Head of caudate nucleus (tissue), 42 donors: Measurements from ENCODE around the gene RAP2A.

Source experiments
- DNase-seq, 42 donors: peaks; one replicate each; pipeline versions ENCODE4 v3.0.0 to v3.0.0-alpha.2; 2020 to 2021; ENCODE audit warnings: mixed read lengths in 7 of 42
- intact Hi-C: fragments of 100-400 bp; cut with DNase I; formaldehyde crosslinking; loops from one replicate; pipeline ENCODE4 v1.15.0; 2022

The RAP2A gene

GRCh38 chr13:97438856-97439595 is 5.1 kb downstream of the RAP2A start:
- DNase-seq, result no peak
- intact Hi-C loops, result no loop called here

GRCh38 chr13:97440598-97441170 is 6.7 kb downstream of the RAP2A start:
- DNase-seq, result no peak
- intact Hi-C loops, result no loop called here

DNA sequence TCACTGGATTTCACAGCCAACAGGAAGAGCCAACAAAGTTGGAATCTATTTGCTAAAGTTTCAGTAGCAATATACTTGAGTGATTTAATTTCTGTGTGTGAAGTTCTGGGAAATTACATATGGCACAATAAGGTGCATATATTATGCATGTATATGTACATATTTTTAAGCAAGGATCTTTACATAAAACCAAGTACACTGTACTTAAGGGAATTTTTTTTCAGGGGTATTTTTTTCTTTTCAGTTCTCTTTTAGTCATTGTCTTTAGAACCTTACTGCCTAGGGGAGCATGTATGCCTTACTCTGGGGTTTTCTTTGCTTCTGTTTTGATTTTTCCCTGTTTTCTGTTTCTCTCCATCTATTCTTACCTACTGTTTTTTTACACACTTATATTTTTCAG is 7.4 kb downstream of the RAP2A start:
- DNase-seq, result no peak
- intact Hi-C loops, result no loop called here

DNA sequence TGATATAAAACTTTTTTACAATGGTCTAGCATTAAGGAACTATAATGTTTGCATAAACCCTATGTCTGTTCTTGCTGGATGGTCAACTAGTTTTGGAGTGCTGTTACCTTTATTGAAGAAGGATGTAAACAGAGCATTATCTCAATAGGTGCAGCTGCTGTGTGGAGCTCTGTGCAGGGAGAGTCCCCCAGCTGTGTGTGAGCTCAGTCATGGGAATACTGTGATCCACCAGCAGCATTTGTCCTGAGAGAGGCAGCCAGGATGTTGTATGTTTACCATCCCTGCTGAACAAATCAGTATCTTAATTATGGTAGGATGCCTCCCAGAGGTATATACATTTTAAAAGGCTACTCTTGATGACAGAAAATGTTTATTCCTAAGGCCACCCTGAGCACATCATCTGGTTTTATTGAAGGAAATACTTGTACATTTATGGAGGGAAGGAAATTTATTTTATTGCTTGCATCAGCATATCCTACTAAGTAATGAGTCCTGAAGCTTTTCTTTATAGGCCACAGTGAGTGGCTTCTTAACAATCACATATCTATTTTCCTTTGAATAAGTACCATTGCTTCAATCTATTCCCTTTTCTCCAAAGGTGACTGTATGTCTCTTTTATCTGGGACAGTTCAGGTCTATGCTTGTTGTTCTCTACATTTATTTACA is 11.7 kb downstream of the RAP2A start:
- DNase-seq, result no peak
- intact Hi-C loops, result no loop called here

- intact Hi-C loops, result no loop called here
These were observed 12.5 kb downstream of the RAP2A start for GRCh38 chr13:97446448-97446847.

GRCh38 chr13:97448503-97449251 is 14.7 kb downstream of the RAP2A start:
- intact Hi-C loops, result no loop called here
- no peak for DNase-seq

More at GRCh38 chr13:97446448-97446847, 12.5 kb downstream of the RAP2A start:
- DNase-seq, result no peak

DNA sequence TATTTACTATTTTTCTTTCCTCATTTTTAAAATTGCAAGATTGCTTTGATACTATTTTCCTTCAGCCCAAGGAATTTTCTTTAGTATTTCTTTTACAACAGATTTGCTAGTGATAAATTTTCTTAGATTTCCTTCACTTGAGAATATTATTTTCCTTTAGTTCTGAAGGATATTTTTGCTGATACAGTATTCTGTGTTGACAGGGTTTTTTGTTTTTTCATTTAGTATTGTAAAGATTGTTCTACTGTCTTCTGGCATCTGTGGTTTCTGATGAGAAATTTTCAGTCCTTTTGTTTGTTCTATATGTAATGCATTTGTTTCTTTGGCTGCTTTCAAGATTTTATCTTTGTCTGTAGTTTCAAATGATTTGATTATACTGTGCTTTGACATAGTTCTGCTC is 20.7 kb downstream of the RAP2A start:
- intact Hi-C loops, result no loop called here
- no peak for DNase-seq

GRCh38 chr13:97456047-97456446 is 22.1 kb downstream of the RAP2A start:
- intact Hi-C loops, result no loop called here
- DNase-seq, result no peak

- intact Hi-C loops, result no loop called here
- peak in 2 of 42 donors; percentile 19 to 38 for DNase-seq
These were observed 25.3 kb downstream of the RAP2A start for GRCh38 chr13:97459215-97459777.

DNA sequence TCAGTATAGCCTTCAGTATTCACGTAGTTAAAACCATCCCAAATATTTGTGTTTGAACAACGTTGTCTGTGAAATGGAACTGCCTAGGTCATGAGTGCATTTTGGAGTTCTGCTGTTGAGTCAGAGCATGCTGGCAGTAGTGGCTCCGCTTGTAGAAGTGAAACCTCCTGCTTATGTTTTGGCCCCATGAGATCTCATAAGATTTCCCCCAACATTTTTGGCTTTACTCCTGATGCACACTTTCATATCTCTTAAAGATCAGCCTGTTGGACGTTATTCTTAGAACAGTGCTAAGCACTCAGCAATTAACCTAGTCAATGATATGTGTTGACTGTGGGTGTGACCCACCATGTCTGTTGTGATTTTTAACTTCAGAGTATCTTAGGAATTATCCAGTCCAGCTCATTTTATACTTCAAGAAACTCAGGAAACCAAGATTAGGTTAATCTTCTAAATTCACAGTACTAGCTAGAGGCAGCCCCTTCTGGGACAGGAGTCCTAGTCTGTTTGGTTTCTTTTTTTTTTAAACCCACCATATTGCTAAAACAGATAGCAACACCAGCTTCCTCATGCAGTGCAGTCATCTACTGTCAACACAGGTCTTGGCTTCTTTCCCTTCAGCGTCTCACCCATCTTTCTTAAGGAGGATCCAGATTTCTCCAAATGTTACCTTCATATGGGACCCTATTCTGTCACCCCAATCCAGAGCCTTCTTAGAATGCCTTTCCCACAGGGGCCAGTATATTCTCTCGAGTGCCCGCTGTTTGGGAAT is 26.2 kb downstream of the RAP2A start:
- intact Hi-C loops, result no loop called here
- DNase-seq, result no peak

GRCh38 chr13:97460853-97461252 is 26.9 kb downstream of the RAP2A start:
- intact Hi-C loops, result no loop called here
- DNase-seq, result no peak

DNA sequence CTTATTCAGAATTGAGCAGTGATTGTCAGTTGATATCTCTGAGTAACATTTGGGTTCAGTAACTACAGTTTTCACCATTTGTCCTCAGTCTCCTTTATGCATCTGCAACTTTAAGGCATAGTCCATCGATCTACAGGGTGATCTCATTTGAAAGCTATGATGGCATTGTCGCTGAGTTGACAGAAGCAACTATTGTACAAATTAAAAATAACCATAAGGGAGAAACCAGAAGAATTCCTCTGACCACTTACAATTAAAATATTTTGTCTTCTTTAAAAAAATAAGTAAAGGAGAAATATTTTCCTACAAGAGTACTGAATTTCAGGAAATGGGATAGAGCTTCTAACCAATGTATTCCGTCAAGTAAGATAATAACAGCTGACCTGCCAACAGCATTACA is 30.6 kb downstream of the RAP2A start:
- DNase-seq, result no peak
- intact Hi-C loops, result no loop called here

DNA sequence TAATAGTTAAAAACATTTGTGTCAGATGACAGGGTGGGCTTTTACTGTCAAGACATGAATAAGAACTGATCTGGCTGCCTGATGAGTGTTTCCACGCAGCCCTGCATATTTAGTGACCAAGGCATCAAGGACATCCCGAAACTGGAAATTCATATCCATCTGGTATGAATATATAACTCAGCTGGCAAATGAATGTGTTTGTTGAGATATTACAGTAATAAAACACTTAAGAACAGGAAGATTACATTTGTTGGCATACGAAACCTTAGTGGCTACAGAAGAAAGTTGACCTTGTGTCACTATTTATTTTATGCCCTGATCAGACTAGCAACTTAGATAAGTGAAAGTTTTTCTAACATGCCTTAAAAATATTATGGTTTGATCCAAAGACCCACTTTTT is 32.8 kb downstream of the RAP2A start:
- intact Hi-C loops, result no loop called here

GRCh38 chr13:97468331-97468730 is 34.4 kb downstream of the RAP2A start:
- peak in 9 of 42 donors; percentile 13 to 50 (median 21) for DNase-seq
- intact Hi-C loops, result no loop called here

More for the DNA sequence above, 32.8 kb downstream of the RAP2A start:
- DNase-seq, result no peak

GRCh38 chr13:97471711-97472110 is 37.7 kb downstream of the RAP2A start:
- intact Hi-C loops, result no loop called here

GRCh38 chr13:97474349-97474980 is 40.5 kb downstream of the RAP2A start:
- DNase-seq, result no peak
- intact Hi-C loops, result no loop called here

More at GRCh38 chr13:97471711-97472110, 37.7 kb downstream of the RAP2A start:
- no peak for DNase-seq

DNA sequence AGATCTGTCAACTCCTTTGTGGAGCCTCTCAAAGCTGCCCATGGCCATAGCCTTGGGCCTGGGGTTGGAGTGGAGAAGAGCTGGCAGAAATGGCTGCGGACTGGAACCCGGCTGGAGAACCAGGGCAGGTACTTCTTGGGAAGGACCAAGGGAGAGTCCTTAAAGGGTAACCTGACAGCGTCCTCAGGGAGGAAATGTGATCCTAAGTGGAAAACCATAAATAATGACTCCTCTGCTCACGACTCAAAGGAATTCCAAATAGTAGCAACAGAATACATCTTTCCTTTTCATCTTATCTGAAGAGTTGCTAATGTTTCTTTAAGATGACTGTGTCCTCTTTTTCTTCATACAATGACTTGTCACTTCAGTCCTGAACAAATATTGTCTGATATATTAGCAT is 41.0 kb downstream of the RAP2A start:
- intact Hi-C loops, result no loop called here
- DNase-seq, result no peak

DNA sequence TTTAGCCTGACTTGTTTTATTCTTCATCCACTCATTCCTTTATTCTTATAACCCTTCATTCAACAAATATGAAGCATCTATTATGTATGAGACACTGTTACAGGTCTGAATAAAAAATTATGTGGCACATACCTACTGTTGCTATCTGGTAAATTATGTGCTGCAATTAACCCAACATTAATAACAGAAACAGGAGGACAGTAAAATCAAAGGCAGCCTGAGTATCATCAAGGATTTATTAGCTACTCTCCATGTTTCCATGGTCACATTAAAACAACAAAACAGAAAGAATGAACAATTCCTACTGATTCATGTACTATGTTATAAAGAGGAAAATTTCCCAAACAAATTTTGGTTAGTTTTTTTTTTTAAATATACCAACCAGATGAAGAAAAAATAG is 43.9 kb downstream of the RAP2A start:
- DNase-seq, result no peak
- intact Hi-C loops, result no loop called here
